HG03460 (cell line): ENCODE results near the gene CDKN3.
"Not testable (repeated sequence)": the region's sequence is repeated elsewhere in the genome, so short reads cannot be mapped to it uniquely, and the experiment has no call there.

ENCODE experiments used
- ATAC-seq: cut with Tn5 transposase; IDR thresholded peaks from one replicate; pipeline ENCODE4 v1.9.1; 2021; ENCODE audit not compliant: unreplicated experiment

CDKN3 gene

DNA sequence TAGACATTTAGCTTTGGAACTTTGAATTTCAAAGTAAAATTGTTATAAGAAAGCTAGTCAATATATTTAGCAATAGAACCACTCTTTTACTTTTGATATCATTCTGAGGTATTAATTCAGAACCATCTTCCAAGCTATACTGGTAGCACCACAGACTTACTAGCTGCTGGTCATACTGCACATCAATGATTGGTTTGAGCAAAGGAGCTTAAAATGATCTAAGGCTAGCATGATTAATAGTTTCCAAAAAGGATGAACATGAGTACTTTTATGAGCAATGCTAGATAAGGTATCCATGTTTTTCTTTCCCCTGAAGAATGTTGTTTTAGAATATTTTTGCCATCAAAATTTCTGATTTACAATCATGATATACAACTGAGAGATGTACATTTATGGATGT, 27.2 kb downstream of the CDKN3 start:
- ATAC-seq, result no peak

DNA sequence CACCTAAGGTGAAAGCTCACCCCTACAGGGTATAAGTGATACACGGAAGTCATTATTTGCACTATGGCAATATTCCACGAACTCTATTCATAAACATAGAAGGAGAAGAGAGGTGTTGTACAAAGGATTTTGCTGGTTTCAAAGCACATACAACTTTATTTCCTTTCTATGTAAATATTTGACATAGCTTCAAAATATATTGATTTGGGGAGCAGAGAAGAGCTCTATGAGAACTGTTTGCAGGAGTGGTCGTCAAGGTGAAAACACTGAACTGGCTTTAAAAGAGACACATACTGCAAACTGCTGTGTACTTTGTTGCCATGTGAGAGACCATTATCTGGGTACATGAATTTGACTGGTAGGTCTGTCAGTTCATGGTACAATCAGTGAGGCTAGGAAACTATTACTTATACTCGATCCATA, 27.7 kb downstream of the CDKN3 start:
- no peak for ATAC-seq

DNA sequence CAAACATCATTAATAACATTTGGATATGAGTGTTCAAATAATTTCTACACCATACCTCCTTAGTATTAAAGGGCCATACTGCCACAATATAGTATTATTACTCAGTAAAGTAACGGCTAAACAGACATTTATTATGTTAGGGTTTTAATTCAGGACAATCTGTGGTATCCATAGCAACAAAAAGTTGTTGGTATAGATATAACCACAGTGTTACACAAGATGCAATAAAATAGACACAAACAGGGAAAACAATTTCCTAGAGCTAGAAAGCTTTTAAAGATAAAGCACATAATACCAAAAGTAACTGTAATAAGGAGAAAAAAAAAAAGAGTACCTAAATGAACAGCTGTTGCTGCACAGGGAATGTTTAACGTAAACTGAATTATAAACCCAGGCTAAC, 28.3 kb downstream of the CDKN3 start:
- ATAC-seq, result no peak

DNA sequence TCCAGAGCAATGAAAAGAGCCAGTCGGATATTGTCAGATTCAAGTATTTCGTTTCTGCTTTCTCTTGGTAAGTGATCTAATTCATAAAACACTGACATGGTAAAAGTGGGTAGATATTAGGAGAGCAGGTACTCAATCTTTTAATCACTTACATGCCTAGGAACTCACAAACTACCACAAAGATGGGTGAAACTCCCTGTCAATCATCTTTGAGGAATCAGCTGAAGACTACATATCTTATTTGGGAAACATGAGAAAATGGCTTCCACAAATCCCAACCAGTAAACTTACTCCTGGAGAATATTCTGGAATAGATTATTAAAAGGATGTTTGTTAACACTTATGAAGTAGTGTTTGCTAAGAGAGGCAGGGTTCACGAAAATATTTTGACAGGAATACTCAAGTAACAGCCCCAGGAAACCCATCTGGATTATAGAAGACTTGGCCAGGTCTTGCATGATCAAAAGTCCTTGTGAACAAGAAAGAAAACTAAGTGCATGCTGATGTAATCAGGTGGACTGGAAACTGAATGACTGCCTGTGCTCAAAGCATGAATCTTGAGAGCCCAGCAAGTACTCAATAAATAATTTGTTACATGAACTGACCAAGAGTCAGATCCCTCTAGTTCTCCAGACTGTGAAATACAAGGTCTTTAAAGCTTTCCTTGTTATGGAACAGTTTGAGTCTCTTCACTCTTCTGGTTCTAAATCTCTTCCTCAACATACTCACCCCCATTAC, 28.9 kb downstream of the CDKN3 start:
- no peak for ATAC-seq

GRCh38 chr14:54427871-54428270, 31.1 kb downstream of the CDKN3 start:
- no peak for ATAC-seq

GRCh38 chr14:54428527-54428926, 31.7 kb downstream of the CDKN3 start:
- no peak for ATAC-seq

DNA sequence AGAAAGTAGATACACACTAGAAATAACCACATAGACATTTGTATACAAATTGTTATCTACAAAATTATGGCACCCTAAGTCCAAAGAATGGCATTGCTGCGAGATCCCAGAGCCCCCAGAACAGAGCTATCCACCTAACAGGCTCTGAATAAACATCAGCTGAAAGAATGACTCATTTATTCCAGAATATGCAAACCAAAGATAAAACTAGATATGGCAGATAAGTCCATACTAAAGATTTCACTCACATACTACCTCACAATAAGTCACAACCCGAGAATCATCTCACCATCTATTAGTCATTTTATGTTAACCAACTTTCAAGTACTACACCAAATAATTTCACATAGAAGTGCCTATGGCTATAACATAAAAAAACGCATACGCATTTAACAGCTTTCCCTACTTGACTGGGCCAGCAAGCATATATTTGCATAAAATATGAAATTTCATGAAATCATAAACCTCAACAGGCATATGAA, 38.7 kb downstream of the CDKN3 start:
- peak; percentile 36 for ATAC-seq

GRCh38 chr14:54437954-54438353, 41.1 kb downstream of the CDKN3 start:
- ATAC-seq, result not testable (repeated sequence)

DNA sequence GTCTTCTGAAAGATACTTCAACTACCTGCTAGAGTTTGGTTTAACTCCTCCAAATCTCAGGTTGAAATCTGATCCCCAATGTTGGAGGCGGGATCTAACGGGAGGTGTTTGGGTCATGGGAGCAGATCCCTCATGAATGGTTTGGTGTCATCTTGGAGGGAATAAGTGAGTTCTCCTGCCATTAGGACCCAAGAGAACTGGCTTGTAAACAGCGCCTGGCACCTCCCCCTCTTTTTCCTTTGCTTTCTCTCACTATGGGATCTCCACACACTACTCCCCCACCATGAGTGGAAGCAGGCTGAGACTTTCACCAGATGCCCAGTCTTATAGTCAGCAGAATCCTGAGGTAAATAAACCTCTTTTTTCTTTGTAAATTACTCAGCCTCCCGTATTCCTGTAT, 41.9 kb downstream of the CDKN3 start:
- ATAC-seq, result no peak

DNA sequence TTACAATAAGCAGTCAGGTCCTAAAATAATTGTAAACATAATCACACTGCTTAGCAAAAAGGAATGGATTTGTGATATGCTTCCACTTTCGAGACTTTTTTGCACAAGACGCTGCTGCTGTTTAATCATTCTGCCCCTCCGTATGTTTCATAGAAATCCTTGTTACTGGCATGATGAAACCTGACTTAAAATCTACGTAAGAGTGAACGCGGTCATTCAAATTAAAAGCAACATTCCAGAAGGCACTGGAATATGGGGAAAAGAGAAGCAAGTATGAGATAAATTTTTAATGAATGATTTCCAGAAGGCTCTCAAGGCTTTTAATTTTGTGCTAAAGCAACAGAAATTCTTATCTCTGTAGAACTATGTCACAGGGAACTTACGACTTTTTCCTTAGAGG, 43.2 kb downstream of the CDKN3 start:
- no peak for ATAC-seq

GRCh38 chr14:54440476-54440872, 43.7 kb downstream of the CDKN3 start:
- no peak for ATAC-seq

DNA sequence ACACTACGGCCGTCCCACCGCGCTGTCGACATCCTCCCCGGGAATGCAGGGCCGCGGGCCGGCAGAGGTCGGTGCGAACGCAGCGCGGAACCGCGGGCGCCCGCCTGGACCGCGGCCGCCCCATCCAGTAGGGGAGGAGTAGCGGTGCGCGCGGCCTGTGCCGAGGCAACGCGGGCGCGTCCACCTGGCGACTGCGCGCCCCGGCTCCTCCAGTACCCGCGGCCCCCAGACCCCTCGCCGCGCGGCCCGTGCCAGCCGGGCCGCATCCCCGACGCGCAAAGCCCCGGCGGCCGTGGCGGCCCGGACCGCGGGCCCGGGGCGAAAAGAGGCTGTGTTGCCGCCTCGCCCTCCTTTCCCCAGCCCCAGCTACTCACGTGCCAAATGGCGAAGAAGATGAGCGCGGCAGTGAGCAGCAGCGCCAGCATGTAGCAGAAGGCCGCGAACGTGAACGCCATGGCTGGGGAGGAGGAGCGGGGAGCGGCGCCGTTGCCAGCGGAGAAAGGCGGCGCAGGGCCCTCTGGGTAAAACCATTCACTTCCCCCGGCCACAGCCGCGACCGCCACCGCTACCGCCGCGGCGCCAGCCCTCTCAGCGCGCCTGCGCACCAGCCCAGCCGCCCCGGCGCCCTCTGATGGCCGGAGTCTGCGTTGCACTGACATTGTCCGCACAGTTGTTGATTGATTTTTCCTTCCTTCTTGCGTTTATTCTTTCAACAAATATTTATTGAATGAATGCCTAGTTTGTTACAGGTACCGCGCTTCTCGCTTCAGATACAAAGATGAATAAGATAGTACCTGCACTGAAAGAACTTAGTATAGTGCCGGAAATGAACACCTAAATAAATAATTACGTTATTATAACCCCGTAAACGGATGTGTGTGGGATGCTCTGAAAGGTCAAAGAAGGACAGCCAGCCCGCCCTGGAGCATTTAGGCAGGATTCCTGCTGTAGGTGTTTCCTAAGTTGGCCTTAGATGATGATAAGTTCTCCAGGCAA, 44.4 kb downstream of the CDKN3 start, which contains the start of gene CNIH1:
TSS of gene CNIH1 (minus strand) at position 502 of the 996 bp plus-strand sequence. CDS start at position 455, 47 bp downstream.
- peak; percentile 93 for ATAC-seq

- ATAC-seq, result not testable (repeated sequence)
Measured at GRCh38 chr14:54442961-54443360, 46.2 kb downstream of the CDKN3 start.

- ATAC-seq, result no peak
Measured at GRCh38 chr14:54443981-54444380, 47.2 kb downstream of the CDKN3 start.

GRCh38 chr14:54444681-54445080, 47.9 kb downstream of the CDKN3 start:
- ATAC-seq, result no peak

GRCh38 chr14:54446161-54446693, 49.4 kb downstream of the CDKN3 start:
- ATAC-seq, result no peak

DNA sequence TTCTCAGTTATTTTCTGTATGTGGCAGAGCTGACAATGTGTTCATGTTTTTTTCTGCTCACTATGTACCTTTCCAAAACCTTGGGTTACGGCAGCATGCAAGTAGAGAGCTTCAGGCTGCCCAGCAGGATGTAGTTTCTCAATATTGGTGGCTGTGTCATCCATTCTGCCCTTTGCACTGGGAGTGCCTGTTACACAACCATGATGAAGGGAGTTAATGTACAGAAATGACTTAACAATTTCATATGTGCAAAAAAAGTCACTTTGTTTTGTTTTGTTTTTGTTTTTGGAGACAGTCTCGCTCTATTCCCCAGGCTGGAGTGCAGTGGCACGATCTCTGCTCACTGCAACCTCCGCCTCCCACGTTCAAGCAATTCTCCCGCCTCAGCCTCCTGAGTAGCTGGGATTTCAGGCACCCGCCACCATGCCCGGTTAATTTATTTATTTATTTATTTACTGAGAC, 50.5 kb downstream of the CDKN3 start:
- no peak for ATAC-seq

DNA sequence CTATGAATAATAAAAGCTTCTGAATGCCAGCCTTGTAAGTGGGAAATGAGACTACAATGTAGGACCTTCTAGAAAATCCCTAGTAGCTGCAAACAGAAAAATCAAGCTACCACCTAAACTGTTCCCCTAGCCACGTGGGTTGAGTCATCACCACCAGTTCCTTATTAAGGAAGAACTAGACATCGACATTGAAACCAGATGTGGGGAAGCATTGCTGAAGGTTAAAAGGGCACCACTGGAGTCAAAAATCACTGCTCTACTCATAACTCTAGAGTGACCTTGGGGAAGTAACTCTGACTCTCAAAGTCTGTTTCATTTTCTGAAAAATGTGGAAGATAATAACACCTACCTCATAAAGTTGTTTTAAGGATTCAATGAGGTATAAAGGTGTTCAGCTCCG, 53.7 kb downstream of the CDKN3 start:
- ATAC-seq, result no peak

DNA sequence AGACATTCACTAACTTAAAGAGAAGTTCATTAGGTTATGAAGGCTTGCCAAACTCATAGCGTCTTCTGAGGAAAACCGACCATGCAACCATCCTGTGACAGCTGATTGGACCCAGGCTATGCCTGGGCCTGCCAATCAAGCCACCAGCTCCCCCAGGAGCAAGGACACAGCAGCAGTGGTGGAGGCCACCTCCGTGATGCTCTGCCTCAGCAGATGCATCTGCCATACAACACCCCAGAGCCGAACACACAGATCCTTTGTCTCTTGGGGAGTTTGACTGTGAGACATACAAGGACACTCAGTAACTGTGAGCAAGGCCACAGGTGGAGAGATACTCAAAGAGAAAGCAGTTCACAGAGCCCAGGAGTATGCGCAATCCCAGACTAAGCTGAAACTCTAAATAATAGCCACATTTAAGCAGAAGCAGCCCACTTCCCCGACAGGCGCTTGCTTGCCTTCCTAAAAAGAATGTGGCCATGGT, 54.4 kb downstream of the CDKN3 start:
- ATAC-seq, result no peak

DNA sequence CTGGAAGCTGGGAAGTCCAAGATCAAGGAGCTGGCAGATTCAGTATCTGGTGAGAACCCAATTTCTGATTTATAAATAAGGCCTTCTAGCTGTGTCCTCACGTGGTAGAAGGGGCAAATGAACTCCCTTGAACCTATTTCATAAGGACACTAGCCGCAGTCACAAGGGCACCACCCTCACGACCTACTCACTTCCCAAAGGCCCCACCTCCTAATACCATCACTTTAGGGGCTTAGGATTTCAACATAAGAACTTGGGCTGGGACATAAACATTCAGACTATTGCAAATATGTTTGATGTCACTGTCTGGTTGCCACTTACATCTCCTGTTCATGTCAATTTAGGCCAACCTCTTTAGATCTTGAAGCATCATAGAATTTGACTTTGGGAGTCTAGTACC, 55.2 kb downstream of the CDKN3 start:
- no peak for ATAC-seq

GRCh38 chr14:54453252-54453651, 56.4 kb downstream of the CDKN3 start:
- ATAC-seq, result no peak
